Liver (tissue), 9 donors: ENCODE results near the gene PRAME. TPM values are rescaled to one million over a fixed set of nuclear protein-coding genes. Genes with fewer than 3 reads are reported as not detected.

Source experiments
- DNase-seq: peaks from one replicate; pipeline ENCODE4 v3.0.0-alpha.2; 2017; ENCODE audit warnings: low spot score
- H3K27ac ChIP-seq, 2 donors: one replicate each; pipeline ENCODE4 v1.7.0; 2013; ENCODE audit warnings: inconsistent platforms in 2 of 2, low read length in 2 of 2, control low read depth in 1 of 2, low read depth in 1 of 2, mild to moderate bottlenecking in 1 of 2
- H3K27me3 ChIP-seq, 4 donors: one replicate each; pipeline versions ENCODE4 v1.6.1 to v1.7.0; 2013; ENCODE audit warnings: low read length in 3 of 4, inconsistent platforms in 1 of 4, mild to moderate bottlenecking in 1 of 4, moderate library complexity in 1 of 4; ENCODE audit not compliant: control insufficient read depth in 4 of 4, insufficient read depth in 4 of 4
- H3K36me3 ChIP-seq, 4 donors: one replicate each; pipeline versions ENCODE4 v1.6.1 to v1.7.0; 2013; ENCODE audit warnings: low read length in 3 of 4, mild to moderate bottlenecking in 3 of 4, low read depth in 1 of 4, moderate library complexity in 1 of 4; ENCODE audit not compliant: control insufficient read depth in 4 of 4, insufficient read depth in 3 of 4
- H3K4me1 ChIP-seq, 4 donors: one replicate each; pipeline versions ENCODE4 v1.6.1 to v1.7.0; 2013; ENCODE audit warnings: low read length in 3 of 4, mild to moderate bottlenecking in 3 of 4, moderate library complexity in 1 of 4; ENCODE audit not compliant: control insufficient read depth in 4 of 4, insufficient read depth in 4 of 4
- H3K4me3 ChIP-seq, 3 donors: one replicate each; pipeline versions ENCODE4 v1.6.1 to v1.7.0; 2013; ENCODE audit warnings: low read length in 3 of 3, control low read depth in 1 of 3, low read depth in 1 of 3, mild to moderate bottlenecking in 1 of 3
- H3K9ac ChIP-seq, 2 donors: one replicate each; pipeline ENCODE4 v1.7.0; 2013; ENCODE audit warnings: low read length in 2 of 2, mild to moderate bottlenecking in 2 of 2, moderate library complexity in 2 of 2, control low read depth in 1 of 2, low read depth in 1 of 2
- H3K9me3 ChIP-seq, 4 donors: one replicate each; pipeline versions ENCODE4 v1.6.1 to v1.7.0; 2013; ENCODE audit warnings: low read length in 3 of 4; ENCODE audit not compliant: control insufficient read depth in 4 of 4
- ATF3 ChIP-seq: IDR thresholded peaks from 2 replicates; pipeline ENCODE4 v1.6.1; 2016; ENCODE audit warnings: antibody characterized with exemption
- EGR1 ChIP-seq, 2 donors: IDR thresholded peaks; 2 replicates each; pipeline ENCODE4 v1.6.1; 2016 to 2018; ENCODE audit warnings: antibody characterized with exemption in 2 of 2, low read depth in 2 of 2
- FOXA1 ChIP-seq: IDR thresholded peaks from 2 replicates; pipeline ENCODE4 v1.6.1; 2016; ENCODE audit warnings: antibody characterized with exemption
- FOXA2 ChIP-seq: IDR thresholded peaks from 2 replicates; pipeline ENCODE4 v1.6.1; 2016; ENCODE audit warnings: antibody characterized with exemption
- HNF4A ChIP-seq, 2 donors: conservative IDR thresholded peaks; 2 replicates each; pipeline ENCODE4 v1.6.1; 2016; ENCODE audit warnings: antibody characterized with exemption in 2 of 2, mild to moderate bottlenecking in 2 of 2
- HNF4G ChIP-seq: IDR thresholded peaks from 2 replicates; pipeline ENCODE4 v1.6.1; 2016; ENCODE audit warnings: antibody characterized with exemption
- JUND ChIP-seq, 2 donors: IDR thresholded peaks; 2 replicates each; pipeline ENCODE4 v1.6.1; 2016; ENCODE audit warnings: antibody characterized with exemption in 2 of 2
- MAX ChIP-seq: IDR thresholded peaks from 2 replicates; pipeline ENCODE4 v1.6.1; 2016; ENCODE audit warnings: antibody characterized with exemption
- NR2F2 ChIP-seq: IDR thresholded peaks from 2 replicates; pipeline ENCODE4 v1.6.1; 2016; ENCODE audit warnings: antibody characterized with exemption
- RAD21 ChIP-seq, 2 donors: IDR thresholded peaks; 2 replicates each; pipeline ENCODE4 v1.6.1; 2016; ENCODE audit warnings: antibody characterized with exemption in 2 of 2, mild to moderate bottlenecking in 2 of 2
- RXRA ChIP-seq, 2 donors: IDR thresholded peaks; 2 replicates each; pipeline ENCODE4 v1.6.1; 2017 to 2018; ENCODE audit warnings: antibody characterized with exemption in 2 of 2, mild to moderate bottlenecking in 1 of 2
- SP1 ChIP-seq: IDR thresholded peaks from 2 replicates; pipeline ENCODE4 v1.6.1; 2018; ENCODE audit warnings: antibody characterized with exemption, mild to moderate bottlenecking
- TAF1 ChIP-seq: conservative IDR thresholded peaks from 2 replicates; pipeline ENCODE4 v1.6.1; 2016; ENCODE audit warnings: antibody characterized with exemption, mild to moderate bottlenecking
- YY1 ChIP-seq: IDR thresholded peaks from 2 replicates; pipeline ENCODE4 v1.6.1; 2016; ENCODE audit warnings: antibody characterized with exemption, mild to moderate bottlenecking
- WGBS: extraction: QIAGEN DNeasy Blood & Tissue Kit; methylation state at CpG from one replicate; pipeline ENCODE4 v1.1.7; 2013; 5-methylcytosine and 5-hydroxymethylcytosine counted together
- polyA plus RNA-seq, 2 donors: library from polyadenylated mRNA; stranded (reverse) in 1 of 2; unstranded in 1 of 2; fragments of 200-250 nt in 1 of 2; fragments of >200 nt in 1 of 2; fragmentation: Nextera tagmentation in 1 of 2; extraction: Ambion mirVana in 1 of 2; gene quantifications; one replicate each; pipeline versions ENCODE4 v1.2.1 to v1.2.3, GENCODE V29; 2013 to 2015
- total RNA-seq, 2 donors: library from RNA; depleted of rRNA; stranded (reverse); fragments of >200 nt; gene quantifications; one replicate each; pipeline ENCODE4 v1.2.3, GENCODE V29; 2014
- TF ChIP-seq, protein P1 (sequence below): IDR thresholded peaks from 2 replicates; pipeline ENCODE4 v1.6.1; 2016; ENCODE audit warnings: antibody characterized with exemption
- TF ChIP-seq, protein P2 (sequence below): fragments of 150-350 bp; IDR thresholded peaks from 2 replicates; pipeline ENCODE4 v1.5.1; 2017; ENCODE audit warnings: improper control_type of control experiment, low read depth, low read length; ENCODE audit not compliant: missing input control
- donor health status: healthy.
- donor health status: healthy.
- donor health status: healthy.
- donor health status: healthy.
- donor health status: healthy.

PRAME gene
- total and polyA plus RNA-seq, 4 donors: not detected

GRCh38 chr22:22574361-22574760 is 15.3 kb upstream of the PRAME start:
- no peak overlapping the region for H3K27ac ChIP-seq
- H3K27me3 ChIP-seq: peaks cover 0 to 3% (median 0%) of the 10 kb centered on the region in 4 donors
- no peaks in the 10 kb centered on the region for H3K9me3 ChIP-seq
- no peak overlapping the region for H3K4me3 ChIP-seq
- no peaks in the 10 kb centered on the region for H3K36me3 ChIP-seq
- no peak for DNase-seq
- no peak for TF ChIP-seq ATF3
- TF ChIP-seq HNF4A (conservative IDR thresholded peaks at IDR 0.05): no peak
- TF ChIP-seq SP1: no peak
- no peak for TF ChIP-seq EGR1 (IDR thresholded peaks at IDR 0.05; ENCODE audit: low read depth in 2 of 2)
- TF ChIP-seq YY1: no peak
- no peak for TF ChIP-seq HNF4G
- no peak for TF ChIP-seq RAD21 (IDR thresholded peaks at IDR 0.05)
- no peak for TF ChIP-seq FOXA1
- TF ChIP-seq TAF1: no peak
- TF ChIP-seq, protein P1, sequence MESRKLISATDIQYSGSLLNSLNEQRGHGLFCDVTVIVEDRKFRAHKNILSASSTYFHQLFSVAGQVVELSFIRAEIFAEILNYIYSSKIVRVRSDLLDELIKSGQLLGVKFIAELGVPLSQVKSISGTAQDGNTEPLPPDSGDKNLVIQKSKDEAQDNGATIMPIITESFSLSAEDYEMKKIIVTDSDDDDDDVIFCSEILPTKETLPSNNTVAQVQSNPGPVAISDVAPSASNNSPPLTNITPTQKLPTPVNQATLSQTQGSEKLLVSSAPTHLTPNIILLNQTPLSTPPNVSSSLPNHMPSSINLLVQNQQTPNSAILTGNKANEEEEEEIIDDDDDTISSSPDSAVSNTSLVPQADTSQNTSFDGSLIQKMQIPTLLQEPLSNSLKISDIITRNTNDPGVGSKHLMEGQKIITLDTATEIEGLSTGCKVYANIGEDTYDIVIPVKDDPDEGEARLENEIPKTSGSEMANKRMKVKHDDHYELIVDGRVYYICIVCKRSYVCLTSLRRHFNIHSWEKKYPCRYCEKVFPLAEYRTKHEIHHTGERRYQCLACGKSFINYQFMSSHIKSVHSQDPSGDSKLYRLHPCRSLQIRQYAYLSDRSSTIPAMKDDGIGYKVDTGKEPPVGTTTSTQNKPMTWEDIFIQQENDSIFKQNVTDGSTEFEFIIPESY: no peak
- no peak for TF ChIP-seq RXRA (IDR thresholded peaks at IDR 0.05)
- TF ChIP-seq JUND (IDR thresholded peaks at IDR 0.05): no peak
- TF ChIP-seq NR2F2: no peak
- no peaks in the 10 kb centered on the region for H3K4me1 ChIP-seq
- no peak overlapping the region for H3K9ac ChIP-seq

- TF ChIP-seq, protein P2, sequence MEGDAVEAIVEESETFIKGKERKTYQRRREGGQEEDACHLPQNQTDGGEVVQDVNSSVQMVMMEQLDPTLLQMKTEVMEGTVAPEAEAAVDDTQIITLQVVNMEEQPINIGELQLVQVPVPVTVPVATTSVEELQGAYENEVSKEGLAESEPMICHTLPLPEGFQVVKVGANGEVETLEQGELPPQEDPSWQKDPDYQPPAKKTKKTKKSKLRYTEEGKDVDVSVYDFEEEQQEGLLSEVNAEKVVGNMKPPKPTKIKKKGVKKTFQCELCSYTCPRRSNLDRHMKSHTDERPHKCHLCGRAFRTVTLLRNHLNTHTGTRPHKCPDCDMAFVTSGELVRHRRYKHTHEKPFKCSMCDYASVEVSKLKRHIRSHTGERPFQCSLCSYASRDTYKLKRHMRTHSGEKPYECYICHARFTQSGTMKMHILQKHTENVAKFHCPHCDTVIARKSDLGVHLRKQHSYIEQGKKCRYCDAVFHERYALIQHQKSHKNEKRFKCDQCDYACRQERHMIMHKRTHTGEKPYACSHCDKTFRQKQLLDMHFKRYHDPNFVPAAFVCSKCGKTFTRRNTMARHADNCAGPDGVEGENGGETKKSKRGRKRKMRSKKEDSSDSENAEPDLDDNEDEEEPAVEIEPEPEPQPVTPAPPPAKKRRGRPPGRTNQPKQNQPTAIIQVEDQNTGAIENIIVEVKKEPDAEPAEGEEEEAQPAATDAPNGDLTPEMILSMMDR: no peak
- H3K4me1 ChIP-seq: no peaks in the 10 kb centered on the region
Measured at GRCh38 chr22:22573047-22573889, 14.2 kb upstream of the PRAME start.

GRCh38 chr22:22571862-22572261 is 12.8 kb upstream of the PRAME start:
- peaks cover 0 to 3% (median 0%) of the 10 kb centered on the region in 4 donors for H3K27me3 ChIP-seq
- no peak overlapping the region for H3K27ac ChIP-seq
- H3K9ac ChIP-seq: no peak overlapping the region
- H3K4me3 ChIP-seq: no peak overlapping the region
- TF ChIP-seq RXRA (IDR thresholded peaks at IDR 0.05) (no peak), HNF4G (no peak), RAD21 (IDR thresholded peaks at IDR 0.05) (no peak), TAF1 (no peak), NR2F2 (no peak), ATF3 (no peak), JUND (IDR thresholded peaks at IDR 0.05) (no peak), FOXA1 (no peak), YY1 (no peak), MAX (no peak), EGR1 (IDR thresholded peaks at IDR 0.05; ENCODE audit: low read depth in 2 of 2) (no peak), FOXA2 (no peak), HNF4A (conservative IDR thresholded peaks at IDR 0.05) (no peak)
- TF ChIP-seq, protein P2: no peak
- no peak for DNase-seq
- H3K4me1 ChIP-seq: no peaks in the 10 kb centered on the region
- H3K9me3 ChIP-seq: no peaks in the 10 kb centered on the region
- WGBS: 80% methylated on average over 2 of the region's 2 CpGs
- H3K36me3 ChIP-seq: no peaks in the 10 kb centered on the region

More at GRCh38 chr22:22573047-22573889, 14.2 kb upstream of the PRAME start:
- WGBS: 64% methylated on average over 8 of the region's 8 CpGs
- Histone ChIP-seq H3K27ac (no peak overlapping the region), H3K36me3 (no peaks in the 10 kb centered on the region), H3K9ac (no peak overlapping the region), H3K27me3 (peaks cover 0 to 3% (median 0%) of the 10 kb centered on the region in 4 donors), H3K9me3 (no peaks in the 10 kb centered on the region), H3K4me3 (no peak overlapping the region)
- no peak for DNase-seq
